OCI-LY3 (cell line): ENCODE measurements around the gene WDFY4.

Experiments used
- H2AFZ ChIP-seq: fragments of 200-600, 300-600 bp; shearing (Covaris generic); 2 replicates; pipeline ENCODE4 v1.6.0; 2014; ENCODE audit warnings: antibody characterized with exemption, low read depth, low read length
- H3K27ac ChIP-seq: fragments of 200-600, 300-600 bp; sonication (generic); 2 replicates; pipeline ENCODE4 v1.5.1; 2014; ENCODE audit warnings: mild to moderate bottlenecking, low read length, moderate library complexity, mixed read lengths
- H3K27me3 ChIP-seq: fragments of 200-600, 300-600 bp; sonication (generic); 2 replicates; pipeline ENCODE4 v1.6.1; 2014; ENCODE audit warnings: low read depth, low read length, mixed read lengths
- H3K36me3 ChIP-seq: fragments of 200-600, 300-600 bp; sonication (generic); replicated peaks from 2 replicates; pipeline ENCODE3; 2014; ENCODE audit warnings: low read depth, low read length, mixed read lengths
- H3K4me1 ChIP-seq: fragments of 300-600, 200-600 bp; sonication (generic); 2 replicates; pipeline ENCODE4 v1.6.1; 2014; ENCODE audit warnings: low read length, mixed read lengths
- H3K4me2 ChIP-seq: fragments of 200-600, 300-600 bp; sonication (generic); 2 replicates; pipeline ENCODE4 v1.6.1; 2014; ENCODE audit warnings: low read length, mixed read lengths
- H3K4me3 ChIP-seq: fragments of 300-600, 200-600 bp; sonication (generic); 2 replicates; pipeline ENCODE4 v1.5.1; 2014; ENCODE audit warnings: antibody characterized with exemption, mild to moderate bottlenecking, low read length, moderate library complexity
- H3K79me2 ChIP-seq: fragments of 300-600, 200-600 bp; shearing (Covaris generic); 2 replicates; pipeline ENCODE4 v1.6.1; 2014; ENCODE audit warnings: mild to moderate bottlenecking, low read length, mixed read lengths
- H3K9ac ChIP-seq: fragments of 300-600, 200-600 bp; shearing (Covaris generic); 2 replicates; pipeline ENCODE4 v1.6.0; 2014; ENCODE audit warnings: mild to moderate bottlenecking, low read length, moderate library complexity
- H3K9me3 ChIP-seq: fragments of 200-600, 300-600 bp; shearing (Covaris generic); 2 replicates; pipeline ENCODE4 v1.6.1; 2014; ENCODE audit warnings: low read length, mixed read lengths; ENCODE audit not compliant: insufficient read depth
- H4K20me1 ChIP-seq: fragments of 200-600, 300-600 bp; sonication (generic); 2 replicates; pipeline ENCODE4 v1.6.1; 2016; ENCODE audit warnings: low read length, mixed read lengths; ENCODE audit not compliant: insufficient read depth
- CTCF ChIP-seq: fragments of 200-600, 300-600 bp; sonication (generic); IDR thresholded peaks from 2 replicates; pipeline ENCODE4 v1.5.1; 2014; ENCODE audit warnings: antibody characterized with exemption, low read length, low read depth
- EZH2phosphoT487 ChIP-seq: fragments of 200-600 bp; shearing (Covaris generic); IDR thresholded peaks from 2 replicates; pipeline ENCODE4 v1.6.1; 2018; ENCODE audit warnings: antibody characterized with exemption, mixed run types, low read depth

The WDFY4 gene

GRCh38 chr10:49025347-49025983 is 340.8 kb downstream of the WDFY4 start:
- Histone ChIP-seq H3K79me2 (no peaks in the 10 kb centered on the region), H3K4me2 (no peak overlapping the region), H3K4me3 (no peak overlapping the region), H3K4me1 (no peaks in the 10 kb centered on the region), H4K20me1 (no peaks in the 10 kb centered on the region), H3K9ac (no peak overlapping the region), H3K27ac (no peak overlapping the region), H3K9me3 (no peaks in the 10 kb centered on the region), H3K36me3 (no peaks in the 10 kb centered on the region), H2AFZ (no peak overlapping the region), H3K27me3 (no peaks in the 10 kb centered on the region)
- TF ChIP-seq CTCF (no peak), EZH2phosphoT487 (no peak)

GRCh38 chr10:49028639-49029038 is 344.0 kb downstream of the WDFY4 start:
- TF ChIP-seq EZH2phosphoT487 (no peak), CTCF (no peak)
- H3K4me2 ChIP-seq = no peak overlapping the region

GRCh38 chr10:49029666-49030065 is 345.0 kb downstream of the WDFY4 start:
- Histone ChIP-seq H3K4me3 (no peak overlapping the region), H2AFZ (no peak overlapping the region), H3K27me3 (no peaks in the 10 kb centered on the region), H4K20me1 (no peaks in the 10 kb centered on the region), H3K4me2 (no peak overlapping the region), H3K4me1 (no peaks in the 10 kb centered on the region), H3K9me3 (no peaks in the 10 kb centered on the region), H3K27ac (no peak overlapping the region), H3K9ac (no peak overlapping the region), H3K36me3 (no peaks in the 10 kb centered on the region), H3K79me2 (no peaks in the 10 kb centered on the region)
- TF ChIP-seq CTCF (no peak), EZH2phosphoT487 (no peak)

More at GRCh38 chr10:49028639-49029038, 344.0 kb downstream of the WDFY4 start:
- H3K4me3 ChIP-seq = no peak overlapping the region
- H3K27me3 ChIP-seq = no peaks in the 10 kb centered on the region
- no peak overlapping the region for H2AFZ ChIP-seq
- no peaks in the 10 kb centered on the region for H3K79me2 ChIP-seq
- H3K9ac ChIP-seq = no peak overlapping the region
- no peak overlapping the region for H3K27ac ChIP-seq
- H3K9me3 ChIP-seq = no peaks in the 10 kb centered on the region
- no peaks in the 10 kb centered on the region for H3K36me3 ChIP-seq
- no peaks in the 10 kb centered on the region for H4K20me1 ChIP-seq
- no peaks in the 10 kb centered on the region for H3K4me1 ChIP-seq
